Right ventricle myocardium inferior (tissue), 1 donor: ENCODE measurements around the gene ALDH8A1. TPM values are rescaled to one million over a fixed set of nuclear protein-coding genes. Genes with fewer than 3 reads are reported as not detected.

Source experiments
- ATAC-seq: fragments of 200-7000 bp; cut with Tn5 transposase; one replicate; pipeline ENCODE4 v1.9.1; 2020; ENCODE audit warnings: mild to moderate bottlenecking, moderate library complexity
- DNase-seq: peaks from one replicate; pipeline ENCODE4 v3.0.0; 2021; ENCODE audit errors: missing footprints
- intact Hi-C: fragments of 100-400 bp; cut with DNase I; formaldehyde crosslinking; loops from one replicate; pipeline ENCODE4 v1.11.0; 2022
- microRNA-seq: library from miRNA; unstranded; fragments of <30 nt; microRNA quantifications from one replicate; pipeline ENCODE4 v1.2.0, GENCODE V29; 2020
- total RNA-seq: library from RNA; stranded (reverse); fragmentation: NEBNext Ultra II Directional; extraction: Animal tissue kit (Norgen Biotek cat#: 25700); gene quantifications from one replicate; pipeline ENCODE4 v1.2.1, GENCODE V29; 2021
- donor health status: DM: no; HTN: yes; CAD: no; lungs with severe emphysema.

The ALDH8A1 gene
- total RNA-seq, 1 donor from 2014 or later, result not detected

DNA sequence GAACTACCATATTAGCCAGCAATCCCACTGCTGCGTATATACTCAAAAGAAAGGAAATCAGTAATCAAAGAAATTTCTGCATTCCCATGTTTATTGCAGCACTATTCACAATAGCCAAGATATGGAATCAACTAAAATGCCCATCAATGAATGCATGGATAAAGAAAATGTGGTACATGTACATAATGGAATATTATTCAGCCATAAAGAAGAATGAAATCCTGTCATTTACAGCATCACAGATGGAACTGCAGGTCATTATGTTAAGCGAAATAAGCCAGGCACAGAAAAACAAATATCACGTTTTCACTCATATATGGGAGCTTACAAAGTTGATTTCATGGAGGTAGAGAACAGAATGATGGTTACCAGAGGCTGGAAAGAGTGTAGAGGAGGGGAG is 65.1 kb downstream of the ALDH8A1 start:
- ATAC-seq, result no peak
- DNase-seq, result no peak
- intact Hi-C loops, result loop anchor here (5.0 to 10.0 kb wide), 2 partner anchors 242 to 760 kb away; no protein-coding TSS in a partner anchor

DNA sequence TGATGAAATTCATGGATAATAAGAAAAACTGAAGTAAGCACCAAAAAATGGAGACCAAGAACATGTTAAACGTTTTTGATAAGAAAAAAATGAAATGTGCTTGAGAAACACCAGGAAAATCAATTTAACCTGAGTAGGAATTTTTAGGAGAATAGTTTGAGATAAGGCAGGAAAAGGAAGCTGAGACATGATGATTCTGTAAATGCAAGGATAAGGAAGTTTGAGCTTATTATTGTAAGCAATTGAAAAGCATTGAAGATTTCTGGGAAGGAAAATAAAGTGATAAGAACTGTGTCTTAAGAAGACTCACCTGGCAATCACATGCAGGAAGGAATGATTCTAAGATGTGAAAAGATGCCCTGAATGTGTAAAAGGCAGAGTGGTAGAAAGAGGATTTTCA is 66.6 kb downstream of the ALDH8A1 start:
- no peak for ATAC-seq
- no peak for DNase-seq
- intact Hi-C loops, result loop anchor here (5.0 to 10.0 kb wide), 2 partner anchors 241 to 759 kb away; no protein-coding TSS in a partner anchor

DNA sequence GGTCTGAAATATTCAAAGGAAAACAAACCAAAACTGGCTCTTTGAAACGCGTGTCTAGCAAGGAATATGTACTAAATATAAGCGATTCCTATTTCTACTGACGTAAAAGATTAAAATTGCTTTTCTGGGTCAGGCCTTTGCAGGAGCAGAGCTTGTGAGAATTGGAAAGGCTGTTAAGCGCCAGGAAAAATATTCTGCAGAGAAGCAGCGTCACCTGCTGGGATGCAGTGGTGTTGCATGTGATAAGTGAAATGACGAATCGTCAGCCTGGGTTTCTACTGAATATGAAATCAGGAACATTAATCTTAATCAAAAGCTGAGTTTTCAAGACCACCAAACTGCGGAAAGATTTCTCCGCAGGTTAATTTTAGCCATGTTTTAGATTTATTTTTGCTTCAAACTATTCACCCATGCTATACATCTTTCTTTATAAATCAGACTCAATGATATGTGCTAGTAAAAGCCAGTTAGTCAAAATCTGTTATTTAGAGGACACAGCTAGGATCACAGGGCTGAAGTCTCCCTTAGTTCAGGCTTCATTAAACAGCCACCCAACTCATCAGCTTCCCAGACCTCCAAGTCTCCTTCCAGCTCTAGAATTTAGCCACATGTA is 67.4 kb downstream of the ALDH8A1 start:
- intact Hi-C loops, result loop anchor here (1.0 to 10.0 kb wide), 5 partner anchors 55 to 758 kb away; no protein-coding TSS in a partner anchor
- ATAC-seq (peak; percentile 77), DNase-seq (no peak)

DNA sequence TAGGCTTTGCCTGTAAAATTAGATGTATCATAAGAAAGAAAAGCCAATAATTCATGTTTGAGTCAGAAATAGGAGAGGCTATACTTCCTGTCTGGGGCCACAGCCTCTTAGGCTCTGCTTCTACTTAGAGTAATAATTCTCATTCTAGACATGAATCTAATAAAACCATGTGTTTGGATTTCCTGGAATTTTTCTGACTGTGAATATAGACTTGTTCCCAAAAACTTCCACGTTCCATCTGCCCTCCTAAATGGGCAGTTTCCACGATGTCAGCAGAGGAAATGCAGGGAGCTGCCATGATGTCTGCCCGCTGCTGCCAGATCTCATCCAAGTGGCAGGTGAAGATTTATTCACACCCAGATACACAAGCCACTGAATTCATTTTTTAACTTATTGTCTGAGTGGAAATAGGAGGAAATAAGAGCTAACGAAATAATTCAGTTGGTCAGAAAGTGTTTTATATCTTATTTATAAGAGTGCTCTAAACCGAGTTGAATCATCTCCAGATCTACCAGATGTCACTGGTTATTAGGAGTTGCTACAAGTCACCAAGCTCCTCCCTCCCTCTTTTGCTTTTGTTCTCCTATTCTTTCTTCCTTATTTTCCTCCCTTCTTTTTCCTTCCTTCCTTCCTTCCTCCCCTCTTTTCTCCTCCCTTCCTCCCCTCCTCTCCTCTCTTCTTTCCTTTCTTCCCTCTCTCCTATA is 69.3 kb downstream of the ALDH8A1 start:
- no peak for DNase-seq
- no peak for ATAC-seq
- intact Hi-C loops, result loop anchor here (5.0 to 10.0 kb wide), 2 partner anchors 238 to 756 kb away; no protein-coding TSS in a partner anchor

DNA sequence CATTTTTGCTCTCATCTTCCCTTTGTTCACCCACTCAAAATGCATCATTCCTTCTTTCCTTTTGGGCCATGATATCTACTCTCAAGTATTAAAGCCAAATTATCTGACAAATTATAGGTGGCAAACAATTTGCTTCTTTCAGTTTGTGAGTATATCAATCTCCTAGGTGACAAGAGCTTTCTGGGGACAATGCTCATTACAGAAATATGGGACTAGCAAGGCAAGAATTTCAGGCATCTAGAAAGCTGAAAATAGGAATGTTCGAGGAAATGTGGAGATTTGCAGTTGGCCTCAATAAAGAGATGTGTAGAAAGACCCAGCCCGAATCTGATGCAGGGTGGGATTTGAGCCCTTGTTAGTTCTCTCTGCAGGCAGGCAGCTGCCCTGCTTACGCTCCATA is 71.8 kb downstream of the ALDH8A1 start:
- DNase-seq, result no peak
- intact Hi-C loops, result no loop called here
- no peak for ATAC-seq

DNA sequence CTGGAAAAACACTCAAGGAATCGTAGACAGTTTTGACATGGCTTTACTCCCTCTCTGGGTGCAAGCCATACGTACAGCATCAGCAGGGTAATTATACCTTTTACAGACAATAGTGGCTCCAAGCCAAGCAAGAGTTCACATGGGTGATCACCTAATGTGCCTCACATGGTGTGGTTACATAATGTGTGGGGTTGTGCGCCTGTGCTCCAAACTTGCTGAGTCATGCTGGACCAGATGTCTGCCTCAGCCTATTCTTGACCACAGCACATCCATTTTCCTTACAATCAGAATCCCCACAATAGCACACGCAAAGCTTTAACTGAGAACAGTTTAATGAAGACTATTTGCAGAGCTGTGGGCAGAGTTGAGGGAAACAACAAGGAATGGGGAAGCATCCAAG is 74.5 kb downstream of the ALDH8A1 start:
- ATAC-seq (no peak), DNase-seq (no peak)
- intact Hi-C loops, result no loop called here

DNA sequence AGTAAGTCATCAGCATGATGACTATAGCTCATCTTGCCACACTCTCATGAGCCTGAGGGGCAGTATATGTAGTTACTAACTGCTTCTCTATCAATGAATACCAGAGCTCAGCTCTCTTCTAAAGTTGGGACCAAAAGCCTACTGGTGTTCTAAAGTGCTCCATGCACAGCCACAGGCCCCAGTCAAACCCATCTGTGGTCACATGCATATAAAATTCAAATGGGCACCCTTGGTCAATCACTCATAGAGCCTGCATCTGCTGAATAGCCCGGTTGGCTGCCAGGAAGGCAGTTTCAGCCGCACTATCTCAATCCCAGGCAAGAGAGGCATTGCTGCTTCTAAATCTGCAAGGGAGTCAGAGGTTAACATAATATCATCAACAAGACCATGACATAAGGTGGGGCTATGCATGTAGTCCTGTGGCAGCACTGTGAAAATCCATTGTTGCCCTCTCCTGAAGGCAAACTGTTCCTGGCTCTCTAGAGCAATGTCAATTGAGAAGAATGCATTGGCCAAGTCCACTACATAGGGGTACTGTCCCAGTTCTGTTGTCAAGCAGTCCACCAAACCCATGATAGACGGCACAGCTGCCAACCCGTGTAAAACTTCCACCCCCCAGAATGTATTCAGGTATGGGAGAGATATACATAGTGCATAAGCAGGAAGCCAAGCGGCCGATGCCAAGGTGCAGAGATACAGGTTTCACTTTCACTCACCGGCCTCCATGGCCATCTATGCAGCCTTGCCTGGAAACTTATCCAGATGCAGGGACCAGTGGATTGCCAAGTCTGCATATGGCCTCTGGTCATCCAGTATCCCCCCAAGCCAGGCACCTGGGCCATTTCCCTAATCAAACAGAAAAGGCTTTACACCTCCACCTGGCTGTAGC is 76.2 kb downstream of the ALDH8A1 start:
- intact Hi-C loops, result no loop called here
- ATAC-seq, result no peak
- no peak for DNase-seq

DNA sequence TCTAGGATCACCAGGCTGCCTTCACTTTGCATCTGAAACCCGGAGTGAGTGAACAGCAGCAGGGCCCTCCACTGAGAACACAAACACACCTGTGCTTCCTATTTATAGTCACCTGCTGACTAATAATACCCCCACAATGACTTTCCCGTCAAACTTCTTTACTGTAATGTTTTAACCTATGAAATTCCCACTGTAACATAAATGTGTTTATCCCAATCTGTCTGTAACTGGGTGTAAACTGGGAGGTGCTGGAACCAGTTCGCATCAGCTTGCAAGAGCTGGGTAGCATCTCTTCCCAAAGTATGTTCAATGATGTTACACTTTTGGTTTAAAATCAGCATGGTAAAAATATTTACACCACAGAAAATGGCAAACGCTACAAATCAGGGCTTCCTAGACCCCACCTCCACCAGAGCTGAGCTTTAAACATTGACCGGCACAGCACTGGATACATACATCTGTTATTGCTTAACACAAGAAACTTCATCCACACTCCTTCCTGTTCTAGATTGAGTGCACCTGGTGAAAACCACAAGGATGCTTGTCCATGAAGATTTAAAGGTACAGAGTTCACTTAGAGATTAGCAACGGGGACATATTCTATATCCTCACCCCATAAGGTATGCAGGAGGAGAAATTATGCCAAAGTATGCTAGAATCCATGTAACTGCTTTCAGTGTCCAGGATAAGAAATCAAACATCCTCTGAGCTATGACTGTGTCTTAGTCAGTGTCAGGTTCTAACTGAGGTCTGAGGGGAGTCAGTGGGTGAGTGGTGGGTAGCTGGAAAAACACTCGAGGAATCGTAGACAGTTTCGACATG is 79.0 kb downstream of the ALDH8A1 start:
- no peak for ATAC-seq
- no peak for DNase-seq
- intact Hi-C loops, result no loop called here

DNA sequence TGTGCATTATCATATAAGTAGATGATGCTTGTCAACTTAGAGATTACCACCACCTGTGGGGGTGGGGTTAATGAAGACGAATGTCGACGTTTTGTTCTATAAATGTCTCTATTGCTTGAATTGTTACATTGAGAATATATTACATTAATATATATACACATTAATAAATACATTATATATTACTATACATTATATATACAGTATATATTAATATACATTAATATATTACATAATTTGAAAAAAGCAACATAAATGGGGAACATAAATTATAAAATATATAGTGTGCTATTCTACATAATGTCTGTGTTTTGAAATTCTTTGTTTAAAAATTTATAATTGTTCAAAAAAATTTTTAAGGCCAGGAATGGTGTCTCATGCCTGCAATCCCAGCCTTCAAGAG is 81.1 kb downstream of the ALDH8A1 start:
- DNase-seq, result no peak
- intact Hi-C loops, result no loop called here
- ATAC-seq, result no peak

Small RNAs within 50 kb of the gene (microRNA-seq; reads per million reads assigned to microRNA genes)
- gene MIR3662, result not detected

Other genes with a start within 250 kb of the ALDH8A1 start
- 95.1 TPM for gene HBS1L, start 104.7 kb upstream of the ALDH8A1 start, total RNA-seq
- gene MYB, start 231.2 kb upstream of the ALDH8A1 start, total RNA-seq, result 0.27 TPM